CD4-positive, alpha-beta T cell (primary cell): ENCODE measurements around the gene CRK. TPM values are rescaled to one million over a fixed set of nuclear protein-coding genes. Genes with fewer than 3 reads are reported as not detected.

Source experiments
- ATAC-seq: fragments of 200-7000 bp; cut with Tn5 transposase; one replicate; pipeline ENCODE4 v1.10.0; 2022; ENCODE audit warnings: mild to moderate bottlenecking; ENCODE audit not compliant: poor library complexity
- CTCF ChIA-PET: fragments of 350-600 bp; sonication (Branson Sonifier 250); formaldehyde crosslinking; loops from one replicate; lab custom pipeline; 2021; ENCODE audit warnings: antibody characterized with exemption, inconsistent platforms; lab: Charles Lee
- POLR2A ChIA-PET: fragments of 350-600 bp; sonication (Branson Sonifier 250); formaldehyde crosslinking; loops from one replicate; lab custom pipeline; 2021; ENCODE audit warnings: antibody characterized with exemption, inconsistent platforms; lab: Charles Lee
- DNase-seq, 14 experiments: peaks; one replicate each; pipeline ENCODE4 v3.0.0-alpha.2; 2013 to 2020; ENCODE audit warnings: mixed read lengths in 2 of 14
- H3K27ac ChIP-seq, 2 donors: one replicate each; pipeline versions ENCODE4 v1.5.1 to v1.7.0; 2013; ENCODE audit warnings: low read length in 2 of 2, low read depth in 1 of 2, mild to moderate bottlenecking in 1 of 2
- H3K27me3 ChIP-seq, 2 experiments: 1 replicate in 1 of 2; 2 replicates in 1 of 2; pipeline versions ENCODE4 v1.6.1 to v1.7.0; 2013; ENCODE audit warnings: low read length in 2 of 2, control low read depth in 1 of 2, mild to moderate bottlenecking in 1 of 2, moderate library complexity in 1 of 2; ENCODE audit not compliant: insufficient read depth in 2 of 2, control insufficient read depth in 1 of 2
- H3K36me3 ChIP-seq: one replicate; pipeline ENCODE4 v1.6.1; 2013; ENCODE audit warnings: low read length, control low read depth; ENCODE audit not compliant: insufficient read depth
- H3K4me1 ChIP-seq: one replicate; pipeline ENCODE4 v1.6.1; 2013; ENCODE audit warnings: low read length, control low read depth; ENCODE audit not compliant: insufficient read depth
- H3K4me3 ChIP-seq: one replicate; pipeline ENCODE4 v1.5.1; 2013; ENCODE audit warnings: mild to moderate bottlenecking, low read length, moderate library complexity
- H3K9me3 ChIP-seq, 2 experiments: 1 replicate in 1 of 2; 2 replicates in 1 of 2; pipeline versions ENCODE4 v1.6.1 to v1.7.0; 2013; ENCODE audit warnings: low read length in 2 of 2, mild to moderate bottlenecking in 2 of 2, control low read depth in 1 of 2, moderate library complexity in 1 of 2; ENCODE audit not compliant: control insufficient read depth in 1 of 2, insufficient read depth in 1 of 2
- H3K27ac Mint-ChIP-seq: one replicate; pipeline ENCODE4 v1.8.0; 2020; ENCODE audit warnings: mixed read lengths
- H3K27me3 Mint-ChIP-seq: one replicate; pipeline ENCODE4 v1.8.0; 2021; ENCODE audit warnings: mixed read lengths
- H3K36me3 Mint-ChIP-seq: one replicate; pipeline ENCODE4 v1.8.0; 2021; ENCODE audit warnings: low read depth, mixed read lengths
- H3K4me1 Mint-ChIP-seq: one replicate; pipeline ENCODE4 v1.8.0; 2021; ENCODE audit warnings: low read depth, mixed read lengths
- H3K4me3 Mint-ChIP-seq: one replicate; pipeline ENCODE4 v1.8.0; 2020; ENCODE audit warnings: mild to moderate bottlenecking, mixed read lengths
- H3K9me3 Mint-ChIP-seq: one replicate; pipeline ENCODE4 v1.8.0; 2020; ENCODE audit warnings: mixed read lengths
- CTCF ChIP-seq: fragments of 200-600 bp; IDR thresholded peaks from one replicate; pipeline ENCODE4 v1.8.0; 2022; ENCODE audit warnings: antibody characterized with exemption, mild to moderate bottlenecking
- intact Hi-C, 2 experiments: fragments of 100-400 bp; cut with DNase I in 1 of 2; cut with micrococcal nuclease in 1 of 2; formaldehyde crosslinking; loops; one replicate each; pipeline versions ENCODE4 v1.15.1 to v1.9.0; 2023 to 2025; cut with DNase I, micrococcal nuclease
- total RNA-seq, 174 experiments: library from RNA in 2 of 174; stranded (reverse) in 2 of 174; gene quantifications; one replicate each; pipeline ENCODE4 v1.2.3 and lab custom pipeline; 2021 to 2026

The CRK gene
- total RNA-seq, 2 experiments from 2014 or later, result 13.6 to 14.5 TPM

GRCh38 chr17:1467898-1468492, 12.0 kb upstream of the CRK start:
- Mint-ChIP-seq H3K36me3 (peaks cover 18% of the 10 kb centered on the region), H3K27me3 (no peaks in the 10 kb centered on the region), H3K4me1 (peaks cover 13% of the 10 kb centered on the region), H3K27ac (no peak overlapping the region), H3K4me3 (no peak overlapping the region), H3K9me3 (no peaks in the 10 kb centered on the region)
- DNase-seq (peak in 2 of 14 experiments; percentile 49 to 54), ATAC-seq (no peak)
- H3K36me3 ChIP-seq, result peaks cover 22% of the 10 kb centered on the region
- TF ChIP-seq CTCF, result no peak
- peaks cover 10% of the 10 kb centered on the region for H3K4me1 ChIP-seq
- H3K27me3 ChIP-seq, result no peaks in the 10 kb centered on the region
- POLR2A ChIA-PET, result no interaction called here
- CTCF ChIA-PET, result no interaction called here
- H3K27ac ChIP-seq, result no peak overlapping the region
- intact Hi-C loops, result loop anchor here in 1 of 2 experiments (2.0 kb wide), 1 partner anchor 13 kb away; no protein-coding TSS in a partner anchor
- H3K9me3 ChIP-seq, result peaks cover 0 to 7% of the 10 kb centered on the region in 2 experiments
- H3K4me3 ChIP-seq, result no peak overlapping the region

DNA sequence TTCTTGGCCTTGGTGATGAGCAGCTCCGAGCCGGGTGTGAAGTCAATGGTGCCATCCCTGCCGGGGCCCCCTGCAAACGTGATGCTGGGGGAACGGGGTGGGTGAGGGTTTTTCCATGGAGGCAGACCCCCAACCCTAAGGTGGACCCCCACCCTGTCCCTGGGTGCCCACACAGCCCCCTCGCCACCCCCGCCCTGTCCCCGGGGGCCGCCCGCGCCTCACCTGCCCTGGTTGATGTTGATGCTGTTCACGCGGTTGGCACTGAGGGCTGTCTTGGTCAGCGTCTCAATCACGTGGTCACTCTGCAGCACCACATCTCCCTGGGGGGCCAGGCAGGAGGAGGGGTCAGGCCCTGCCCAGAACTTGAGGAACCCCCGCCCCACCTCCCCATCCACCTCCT, 11.2 kb upstream of the CRK start:
- H3K4me3 Mint-ChIP-seq, result no peak overlapping the region
- DNase-seq, result no peak
- H3K9me3 Mint-ChIP-seq, result no peaks in the 10 kb centered on the region
- peaks cover 16% of the 10 kb centered on the region for H3K4me1 ChIP-seq
- no peaks in the 10 kb centered on the region for H3K27me3 Mint-ChIP-seq
- peaks cover 14% of the 10 kb centered on the region for H3K4me1 Mint-ChIP-seq
- no peaks in the 10 kb centered on the region for H3K27me3 ChIP-seq
- peaks cover 18% of the 10 kb centered on the region for H3K36me3 Mint-ChIP-seq
- no peak overlapping the region for H3K4me3 ChIP-seq
- H3K27ac Mint-ChIP-seq, result no peak overlapping the region
- no peak for TF ChIP-seq CTCF
- CTCF ChIA-PET, result no interaction called here
- POLR2A ChIA-PET, result no interaction called here
- H3K36me3 ChIP-seq, result peaks cover 22% of the 10 kb centered on the region
- H3K27ac ChIP-seq, result no peak overlapping the region
- intact Hi-C loops, result loop anchor here in 1 of 2 experiments (2.0 kb wide), 1 partner anchor 14 kb away; no protein-coding TSS in a partner anchor
- peaks cover 0 to 7% of the 10 kb centered on the region in 2 experiments for H3K9me3 ChIP-seq
- ATAC-seq, result no peak

DNA sequence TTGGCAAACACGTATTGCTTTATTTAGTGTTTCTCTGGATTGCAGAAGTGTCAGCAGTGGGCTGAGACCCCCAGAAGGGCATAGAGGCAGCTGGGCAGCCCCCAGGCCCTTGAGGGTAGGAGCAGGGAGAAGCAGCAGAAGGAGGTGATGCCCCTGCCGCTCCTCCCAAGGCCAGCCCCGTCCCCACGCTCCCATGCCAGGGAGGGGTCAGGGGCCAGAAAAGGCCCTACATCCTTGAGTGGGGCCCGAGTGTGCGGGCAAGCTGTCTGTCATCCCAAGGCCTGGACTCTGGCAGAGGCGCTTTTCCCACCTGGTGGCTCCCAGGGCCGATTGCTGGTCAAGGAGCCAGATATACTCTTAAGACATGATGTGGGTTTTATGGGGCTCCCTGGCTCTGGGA, 8.2 kb upstream of the CRK start:
- no peak overlapping the region for H3K27ac ChIP-seq
- CTCF ChIA-PET, result no interaction called here
- Mint-ChIP-seq H3K27me3 (no peaks in the 10 kb centered on the region), H3K36me3 (peaks cover 14% of the 10 kb centered on the region), H3K4me1 (peaks cover 32% of the 10 kb centered on the region), H3K27ac (no peak overlapping the region), H3K9me3 (no peaks in the 10 kb centered on the region), H3K4me3 (no peak overlapping the region)
- peaks cover 42% of the 10 kb centered on the region for H3K4me1 ChIP-seq
- H3K4me3 ChIP-seq, result no peak overlapping the region
- H3K36me3 ChIP-seq, result peaks cover 12% of the 10 kb centered on the region
- ATAC-seq, result no peak
- H3K9me3 ChIP-seq, result peaks cover 0 to 7% of the 10 kb centered on the region in 2 experiments
- H3K27me3 ChIP-seq, result no peaks in the 10 kb centered on the region
- POLR2A ChIA-PET, result no interaction called here
- DNase-seq, result no peak
- intact Hi-C loops, result no loop called here
- no peak for TF ChIP-seq CTCF
